A549 (cell line): Measurements from ENCODE around the gene ANKRD13D. TPM values are rescaled to one million over a fixed set of nuclear protein-coding genes. Genes with fewer than 3 reads are reported as not detected.
A peak's percentile ranks its signal among the peaks of the same experiment; 100 is the strongest.

Source experiments
- ATAC-seq, 2 experiments: fragments of 200-7000 bp in 1 of 2; fragments of >200 bp in 1 of 2; cut with Nextera tagmentation in 1 of 2; cut with Tn5 transposase in 1 of 2; 3 replicates each; pipeline versions ENCODE4 v1.8.0 to v1.9.1; 2018 to 2020; ENCODE audit warnings: mild to moderate bottlenecking in 1 of 2, moderate library complexity in 1 of 2
- CTCF ChIA-PET: fragments of 300-600 bp; sonication (Branson Sonifier 250); formaldehyde crosslinking; extraction: SDS; loops from one replicate; lab custom pipeline; 2021; ENCODE audit warnings: antibody characterized with exemption, inconsistent platforms; lab: Yijun Ruan, JAX
- POLR2A ChIA-PET: fragments of 350-600 bp; formaldehyde crosslinking; extraction: SDS; loops from one replicate; lab custom pipeline; 2021; ENCODE audit warnings: antibody characterized with exemption, inconsistent platforms; lab: Yijun Ruan, JAX
- DNase-seq, 2 experiments: peaks; one replicate each; pipeline versions ENCODE4 v3.0.0 to v3.0.0-alpha.2; 2011 to 2016; ENCODE audit warnings: low read depth in 1 of 2, low spot score in 1 of 2
- FAIRE-seq: peaks from 2 replicates; lab custom pipeline; 2011; peaks lifted over from hg19 to GRCh38; lab: Jason Lieb, UNC
- H3K27ac ChIP-seq, 2 experiments: fragments of >200 bp; sonication (Bioruptor Twin); formaldehyde crosslinking; 3 replicates each; pipeline ENCODE4 v1.5.1; 2016 to 2017
- H3K4me1 ChIP-seq: fragments of >200 bp; sonication (Bioruptor Twin); formaldehyde crosslinking; 3 replicates; pipeline ENCODE4 v1.6.1; 2016
- H3K4me2 ChIP-seq: fragments of >200 bp; sonication (Bioruptor Twin); formaldehyde crosslinking; 3 replicates; pipeline ENCODE4 v1.6.1; 2016
- H3K4me3 ChIP-seq: fragments of >200 bp; sonication (Bioruptor Twin); formaldehyde crosslinking; 3 replicates; pipeline ENCODE4 v1.5.1; 2016
- H3K9me3 ChIP-seq: fragments of >200 bp; sonication (Bioruptor Twin); formaldehyde crosslinking; 3 replicates; pipeline ENCODE4 v1.6.1; 2016
- CEBPB ChIP-seq, 2 experiments: fragments of >200 bp in 1 of 2; sonication (Bioruptor Twin) in 1 of 2; formaldehyde crosslinking in 1 of 2; IDR thresholded peaks; 2 replicates each; pipeline ENCODE4 v1.6.1; 2012 to 2016
- EHF ChIP-seq: fragments of 250-450 bp; sonication (Bioruptor Pico); IDR thresholded peaks from 2 replicates; pipeline ENCODE4 v1.5.0; 2020; ENCODE audit warnings: mild to moderate bottlenecking
- EHMT2 ChIP-seq: fragments of 200-600 bp; sonication (generic); IDR thresholded peaks from 2 replicates; pipeline ENCODE4 v1.6.1; 2016; ENCODE audit warnings: antibody characterized with exemption, low read depth, mild to moderate bottlenecking, moderate library complexity
- ESRRA ChIP-seq: fragments of 150-350 bp; IDR thresholded peaks from 2 replicates; pipeline ENCODE4 v1.6.1; 2014; ENCODE audit warnings: mild to moderate bottlenecking, low read length, borderline replicate concordance
- FOSB ChIP-seq: fragments of 250-450 bp; sonication (Bioruptor Pico); IDR thresholded peaks from 2 replicates; pipeline ENCODE4 v1.5.0; 2020; ENCODE audit warnings: mild to moderate bottlenecking, moderate library complexity
- FOSL2 ChIP-seq, 2 experiments: fragments of 450-650 bp in 1 of 2; fragments of >200 bp in 1 of 2; sonication (Bioruptor Twin) in 1 of 2; formaldehyde crosslinking; IDR thresholded peaks; 2 replicates each; pipeline versions ENCODE4 v1.5.0 to v1.6.1; 2016 to 2020; ENCODE audit warnings: mild to moderate bottlenecking in 1 of 2, moderate library complexity in 1 of 2
- FOXS1 ChIP-seq: fragments of 250-450 bp; sonication (Bioruptor Pico); IDR thresholded peaks from 2 replicates; pipeline ENCODE4 v1.5.0; 2020; ENCODE audit warnings: mild to moderate bottlenecking, moderate library complexity
- HEYL ChIP-seq: fragments of 250-450 bp; sonication (Bioruptor Pico); IDR thresholded peaks from 2 replicates; pipeline ENCODE4 v1.8.0; 2021; ENCODE audit warnings: mild to moderate bottlenecking, moderate library complexity
- HOXB5 ChIP-seq: fragments of 250-450 bp; sonication (Bioruptor Pico); IDR thresholded peaks from 2 replicates; pipeline ENCODE4 v1.5.0; 2020; ENCODE audit warnings: mild to moderate bottlenecking, moderate library complexity
- JUN ChIP-seq, 2 experiments: fragments of >200 bp; sonication (Bioruptor Twin); formaldehyde crosslinking; IDR thresholded peaks; 2 replicates in 1 of 2; 3 replicates in 1 of 2; pipeline ENCODE4 v1.6.1; 2016 to 2017
- JUNB ChIP-seq: fragments of >200 bp; sonication (Bioruptor Twin); formaldehyde crosslinking; IDR thresholded peaks from 2 replicates; pipeline ENCODE4 v1.6.1; 2016
- KDM5A ChIP-seq: fragments of 200-600 bp; sonication (generic); IDR thresholded peaks from 2 replicates; pipeline ENCODE4 v1.6.1; 2016; ENCODE audit warnings: antibody characterized with exemption, mild to moderate bottlenecking
- NR3C1 ChIP-seq: fragments of >200 bp; sonication (Bioruptor Twin); formaldehyde crosslinking; IDR thresholded peaks from 3 replicates; pipeline ENCODE4 v1.6.1; 2017
- RAD21 ChIP-seq, 2 experiments: fragments of >200 bp in 1 of 2; sonication (Bioruptor Twin) in 1 of 2; formaldehyde crosslinking in 1 of 2; IDR thresholded peaks in 1 of 2; conservative IDR thresholded peaks in 1 of 2; 2 replicates in 1 of 2; 3 replicates in 1 of 2; pipeline ENCODE4 v1.6.1; 2012 to 2018; ENCODE audit warnings: inconsistent platforms in 1 of 2
- RARB ChIP-seq: fragments of 250-450 bp; sonication (Bioruptor Pico); IDR thresholded peaks from 2 replicates; pipeline ENCODE4 v1.8.0; 2021; ENCODE audit warnings: mild to moderate bottlenecking, moderate library complexity
- RFX5 ChIP-seq: fragments of 450-650 bp; IDR thresholded peaks from 2 replicates; pipeline ENCODE4 v1.7.1; 2014; ENCODE audit warnings: antibody characterized with exemption, mild to moderate bottlenecking, moderate library complexity
- ZC3H11A ChIP-seq: fragments of 450-650 bp; IDR thresholded peaks from 2 replicates; pipeline ENCODE4 v1.6.1; 2014; ENCODE audit warnings: antibody characterized with exemption, mild to moderate bottlenecking
- ZSCAN20 ChIP-seq: fragments of 250-450 bp; sonication (Bioruptor Pico); IDR thresholded peaks from 2 replicates; pipeline ENCODE4 v1.8.0; 2022; ENCODE audit warnings: mild to moderate bottlenecking, moderate library complexity
- WGBS: methylation state at CpG from one replicate; pipeline ENCODE4 v1.1.6; 2017; ENCODE audit errors: missing lambda C conversion rate; 5-methylcytosine and 5-hydroxymethylcytosine counted together
- polyA plus RNA-seq, 4 experiments: library from polyadenylated mRNA; depleted of rRNA in 3 of 4; stranded (reverse); fragments of >200 nt; fragmentation: RNase III in 1 of 4; extraction: RNeasy Plus Mini Kit Qiagen cat#74134 plus additional on column Dnase treatment in 1 of 4; gene quantifications; 2 replicates in 3 of 4; 3 replicates in 1 of 4; pipeline ENCODE4 v1.2.3, GENCODE V29; 2011 to 2017
- TF ChIP-seq, protein P1 (sequence below): fragments of >200 bp; sonication (Bioruptor Twin); formaldehyde crosslinking; IDR thresholded peaks from 3 replicates; pipeline ENCODE4 v1.5.1; 2016
- TF ChIP-seq, protein P2 (sequence below): fragments of >200 bp; sonication (Bioruptor Twin); formaldehyde crosslinking; IDR thresholded peaks from 3 replicates; pipeline ENCODE4 v1.6.1; 2016
- TF ChIP-seq, protein P3 (sequence below): fragments of 250-450 bp; sonication (Bioruptor Pico); IDR thresholded peaks from 2 replicates; pipeline ENCODE4 v1.5.0; 2020; ENCODE audit warnings: low read depth, mild to moderate bottlenecking, moderate library complexity
- TF ChIP-seq, protein P4 (sequence below): IDR thresholded peaks from 2 replicates; pipeline ENCODE4 v1.6.1; 2012
- TF ChIP-seq, protein P5 (sequence below): IDR thresholded peaks from 2 replicates; pipeline ENCODE4 v1.6.1; 2012
- TF ChIP-seq, protein P6 (sequence below): fragments of >200 bp; sonication (Bioruptor Twin); formaldehyde crosslinking; IDR thresholded peaks from 2 replicates; pipeline ENCODE4 v1.6.1; 2016

ANKRD13D gene
- polyA plus RNA-seq, 2 of the 4 experiments (the other 2 are of a cell fraction): 17.0 to 24.2 TPM

DNA sequence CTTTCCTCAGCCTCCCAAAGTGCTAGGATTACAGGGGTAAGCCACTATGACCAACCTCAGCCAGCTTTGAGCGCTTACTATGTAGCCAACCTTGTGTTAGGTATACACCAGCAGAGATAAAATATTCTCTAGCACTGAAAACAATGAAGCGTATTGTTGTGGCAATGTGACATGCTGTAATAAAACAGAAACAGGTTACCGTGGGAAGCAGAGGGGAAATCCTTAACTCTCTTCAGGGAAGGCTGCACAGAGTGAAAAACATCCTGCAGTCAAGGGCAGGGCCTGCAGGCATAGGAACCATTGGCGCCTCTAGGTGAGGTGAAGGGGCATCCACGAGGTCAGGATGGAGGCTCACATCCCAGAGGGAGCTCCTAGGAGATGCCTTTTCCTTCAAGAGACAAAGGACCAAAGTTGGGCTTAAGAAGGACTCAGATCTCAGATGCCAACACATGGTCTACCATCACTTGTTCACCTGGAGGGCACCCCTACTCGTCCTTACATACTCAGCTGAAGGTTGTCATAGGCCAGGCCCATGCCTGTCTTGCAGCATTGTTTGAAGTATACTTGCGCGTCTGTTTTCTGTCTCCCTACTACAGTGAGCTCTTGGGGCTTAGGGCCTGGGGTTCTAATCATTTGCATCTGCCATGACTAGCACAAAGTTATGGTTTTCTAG, 56.3 kb downstream of the ANKRD13D start:
- TF ChIP-seq NR3C1: no peak
- TF ChIP-seq, protein P1, sequence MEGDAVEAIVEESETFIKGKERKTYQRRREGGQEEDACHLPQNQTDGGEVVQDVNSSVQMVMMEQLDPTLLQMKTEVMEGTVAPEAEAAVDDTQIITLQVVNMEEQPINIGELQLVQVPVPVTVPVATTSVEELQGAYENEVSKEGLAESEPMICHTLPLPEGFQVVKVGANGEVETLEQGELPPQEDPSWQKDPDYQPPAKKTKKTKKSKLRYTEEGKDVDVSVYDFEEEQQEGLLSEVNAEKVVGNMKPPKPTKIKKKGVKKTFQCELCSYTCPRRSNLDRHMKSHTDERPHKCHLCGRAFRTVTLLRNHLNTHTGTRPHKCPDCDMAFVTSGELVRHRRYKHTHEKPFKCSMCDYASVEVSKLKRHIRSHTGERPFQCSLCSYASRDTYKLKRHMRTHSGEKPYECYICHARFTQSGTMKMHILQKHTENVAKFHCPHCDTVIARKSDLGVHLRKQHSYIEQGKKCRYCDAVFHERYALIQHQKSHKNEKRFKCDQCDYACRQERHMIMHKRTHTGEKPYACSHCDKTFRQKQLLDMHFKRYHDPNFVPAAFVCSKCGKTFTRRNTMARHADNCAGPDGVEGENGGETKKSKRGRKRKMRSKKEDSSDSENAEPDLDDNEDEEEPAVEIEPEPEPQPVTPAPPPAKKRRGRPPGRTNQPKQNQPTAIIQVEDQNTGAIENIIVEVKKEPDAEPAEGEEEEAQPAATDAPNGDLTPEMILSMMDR: no peak
- TF ChIP-seq ZC3H11A: 0 out of 2 replicates have a peak, but pooled peaks have one; percentile 9
- TF ChIP-seq, all 56 proteins: peak for 1
- Histone ChIP-seq H3K4me2 (peak overlapping the region; percentile 49), H3K4me3 (no peak overlapping the region), H3K4me1 (peaks cover 55% of the 10 kb centered on the region), H3K27ac (peak overlapping the region; percentile 65 to 82), H3K9me3 (0 out of 3 replicates have a peak, but pooled peaks cover 4% of the 10 kb centered on the region)
- ATAC-seq (peak; percentile 47; a peak in 5 of 6 replicates), FAIRE-seq (no peak), DNase-seq (no peak)
- ChIA-PET POLR2A (interaction anchor here (0.8 to 2.2 kb wide), 9 partner anchors 10 to 287 kb away, joined by 3 to 37 read pairs (median 5); partner anchors contain the start of genes CLCF1 and RAD9A), CTCF (interaction anchor here (0.6 to 8.6 kb wide), 37 partner anchors 8 to 339 kb away, joined by 3 to 212 read pairs (median 4); partner anchors contain the start of genes AIP, CDK2AP2, POLD4 and PPP1CA)
- 73% methylated on average over 8 of the region's 8 CpGs for WGBS

DNA sequence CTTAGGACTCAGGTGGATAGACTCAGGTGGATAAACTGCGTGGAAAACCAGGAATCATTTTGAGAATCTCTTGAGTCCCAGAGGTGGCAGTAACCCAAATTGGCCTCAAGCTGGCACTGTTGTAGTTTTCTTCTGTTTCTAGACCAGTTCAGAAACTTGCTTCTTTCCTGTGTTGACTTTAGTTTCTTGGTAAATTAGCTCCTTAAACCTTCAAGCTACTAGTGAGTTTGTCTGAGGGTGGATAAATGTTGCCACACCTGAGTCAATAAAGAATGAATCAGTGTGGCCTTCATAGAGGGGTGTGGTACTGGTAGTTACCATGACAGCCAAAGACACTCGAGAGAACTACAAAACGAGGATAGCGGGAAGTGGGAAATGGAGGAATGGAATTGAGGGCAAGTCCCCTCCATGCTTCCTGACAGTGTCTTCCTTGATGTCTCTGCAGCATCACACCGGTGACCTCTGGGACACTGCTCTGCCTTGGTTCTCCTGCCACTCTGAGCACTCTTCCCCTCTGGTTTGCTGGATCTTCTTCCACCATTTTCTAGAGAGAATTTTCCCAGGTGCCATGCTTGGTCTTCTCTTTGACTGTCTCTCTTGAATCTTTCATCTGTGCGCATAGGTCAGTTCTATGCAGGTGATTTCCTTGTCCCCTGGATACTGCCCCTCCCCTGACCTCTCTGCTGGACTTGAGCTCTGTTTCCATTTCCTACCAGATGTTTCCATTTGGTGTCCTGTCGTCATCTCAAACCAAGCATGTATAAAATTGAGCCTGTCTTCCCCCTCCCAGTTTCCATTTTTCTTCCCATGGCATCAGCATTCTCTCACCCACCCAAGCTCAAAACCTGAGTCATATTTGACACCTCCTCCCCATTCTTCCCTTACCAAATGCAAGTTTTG, 57.1 kb downstream of the ANKRD13D start:
- CTCF ChIA-PET: interaction anchor here (0.6 to 8.6 kb wide), 41 partner anchors 9 to 340 kb away, joined by 3 to 212 read pairs (median 4); partner anchors contain the start of genes AIP, CDK2AP2, POLD4 and PPP1CA
- H3K4me3 ChIP-seq: no peak overlapping the region
- peak; percentile 83 to 97 for DNase-seq
- H3K27ac ChIP-seq: peak overlapping the region; percentile 65 to 82
- POLR2A ChIA-PET: interaction anchor here (0.7 to 2.2 kb wide), 10 partner anchors 9 to 286 kb away, joined by 3 to 37 read pairs (median 4); partner anchors contain the start of genes CLCF1, PPP1CA and RAD9A
- 10% methylated on average over 7 of the region's 7 CpGs for WGBS
- peak; percentile 68 for FAIRE-seq
- H3K9me3 ChIP-seq: 0 out of 3 replicates have a peak, but pooled peaks cover 4% of the 10 kb centered on the region
- ATAC-seq: peak; percentile 84 to 90
- H3K4me2 ChIP-seq: peak overlapping the region; percentile 49
- H3K4me1 ChIP-seq: peaks cover 62% of the 10 kb centered on the region
- TF ChIP-seq, protein P2, sequence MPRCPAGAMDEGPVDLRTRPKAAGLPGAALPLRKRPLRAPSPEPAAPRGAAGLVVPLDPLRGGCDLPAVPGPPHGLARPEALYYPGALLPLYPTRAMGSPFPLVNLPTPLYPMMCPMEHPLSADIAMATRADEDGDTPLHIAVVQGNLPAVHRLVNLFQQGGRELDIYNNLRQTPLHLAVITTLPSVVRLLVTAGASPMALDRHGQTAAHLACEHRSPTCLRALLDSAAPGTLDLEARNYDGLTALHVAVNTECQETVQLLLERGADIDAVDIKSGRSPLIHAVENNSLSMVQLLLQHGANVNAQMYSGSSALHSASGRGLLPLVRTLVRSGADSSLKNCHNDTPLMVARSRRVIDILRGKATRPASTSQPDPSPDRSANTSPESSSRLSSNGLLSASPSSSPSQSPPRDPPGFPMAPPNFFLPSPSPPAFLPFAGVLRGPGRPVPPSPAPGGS: 0 out of 3 replicates have a peak, but pooled peaks have one; percentile 48
- TF ChIP-seq RAD21 (conservative IDR thresholded peaks at IDR 0.05 in 1 of 2, IDR thresholded peaks at IDR 0.05 in 1 of 2) (peak; percentile 88), HOXB5 (peak; percentile 46; the same call in 1 of the 2 replicates), CEBPB (IDR thresholded peaks at IDR 0.05) (peak; percentile 85 to 95; a peak in 3 of 4 replicates), HEYL (CRISPR knock-in tag) (no peak), JUNB (peak; percentile 76), ZSCAN20 (CRISPR knock-in tag) (no peak), EHF (CRISPR knock-in tag) (peak; percentile 79; the same call in 1 of the 2 replicates), RFX5 (0 out of 2 replicates have a peak, but pooled peaks have one; percentile 34), RARB (CRISPR knock-in tag) (peak; percentile 24; the same call in 1 of the 2 replicates), FOSB (CRISPR knock-in tag) (0 out of 2 replicates have a peak, but pooled peaks have one; percentile 66), FOSL2 (IDR thresholded peaks at IDR 0.05) (peak; percentile 89), FOSL2 (CRISPR knock-in tag; IDR thresholded peaks at IDR 0.05) (peak; percentile 99), ESRRA (no peak), FOXS1 (CRISPR knock-in tag) (0 out of 2 replicates have a peak, but pooled peaks have one; percentile 38), EHMT2 (0 out of 2 replicates have a peak, but pooled peaks have one; percentile 43), KDM5A (no peak), JUN (IDR thresholded peaks at IDR 0.05) (peak; percentile 72 to 84)
- TF ChIP-seq, protein P3, sequence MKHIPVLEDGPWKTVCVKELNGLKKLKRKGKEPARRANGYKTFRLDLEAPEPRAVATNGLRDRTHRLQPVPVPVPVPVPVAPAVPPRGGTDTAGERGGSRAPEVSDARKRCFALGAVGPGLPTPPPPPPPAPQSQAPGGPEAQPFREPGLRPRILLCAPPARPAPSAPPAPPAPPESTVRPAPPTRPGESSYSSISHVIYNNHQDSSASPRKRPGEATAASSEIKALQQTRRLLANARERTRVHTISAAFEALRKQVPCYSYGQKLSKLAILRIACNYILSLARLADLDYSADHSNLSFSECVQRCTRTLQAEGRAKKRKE (CRISPR knock-in tag): peak; percentile 82
- TF ChIP-seq, protein P4, sequence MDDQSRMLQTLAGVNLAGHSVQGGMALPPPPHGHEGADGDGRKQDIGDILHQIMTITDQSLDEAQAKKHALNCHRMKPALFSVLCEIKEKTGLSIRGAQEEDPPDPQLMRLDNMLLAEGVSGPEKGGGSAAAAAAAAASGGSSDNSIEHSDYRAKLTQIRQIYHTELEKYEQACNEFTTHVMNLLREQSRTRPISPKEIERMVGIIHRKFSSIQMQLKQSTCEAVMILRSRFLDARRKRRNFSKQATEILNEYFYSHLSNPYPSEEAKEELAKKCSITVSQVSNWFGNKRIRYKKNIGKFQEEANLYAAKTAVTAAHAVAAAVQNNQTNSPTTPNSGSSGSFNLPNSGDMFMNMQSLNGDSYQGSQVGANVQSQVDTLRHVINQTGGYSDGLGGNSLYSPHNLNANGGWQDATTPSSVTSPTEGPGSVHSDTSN: no peak
- TF ChIP-seq, protein P5, sequence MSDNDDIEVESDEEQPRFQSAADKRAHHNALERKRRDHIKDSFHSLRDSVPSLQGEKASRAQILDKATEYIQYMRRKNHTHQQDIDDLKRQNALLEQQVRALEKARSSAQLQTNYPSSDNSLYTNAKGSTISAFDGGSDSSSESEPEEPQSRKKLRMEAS: peak; percentile 63
- TF ChIP-seq, protein P6, sequence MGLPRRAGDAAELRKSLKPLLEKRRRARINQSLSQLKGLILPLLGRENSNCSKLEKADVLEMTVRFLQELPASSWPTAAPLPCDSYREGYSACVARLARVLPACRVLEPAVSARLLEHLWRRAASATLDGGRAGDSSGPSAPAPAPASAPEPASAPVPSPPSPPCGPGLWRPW: 0 out of 2 replicates have a peak, but pooled peaks have one; percentile 24
- TF ChIP-seq, protein P1: peak; percentile 96
